T47D (cell line): ENCODE results near the gene TNS3.

Experiments
- DNase-seq, 2 experiments: peaks; one replicate each; pipeline versions ENCODE4 v3.0.0 to v3.0.0-alpha.2; 2011 to 2012; ENCODE audit warnings: low read depth in 1 of 2, low spot score in 1 of 2
- JUND ChIP-seq: IDR thresholded peaks from 2 replicates; pipeline ENCODE4 v1.6.1; 2012; ENCODE audit warnings: low read depth
- in situ Hi-C: cut with HindIII; loops from 2 replicates; pipeline ENCODE4 v1.10.0; 2016; ENCODE audit warnings: low sequenced_read_pairs, low pct_unique_long_range_greater_than_20kb

Gene TNS3

GRCh38 chr7:47584536-47584895 is 2.6 kb upstream of the TNS3 start:
- in situ Hi-C loops, result no loop called here
- no peak for TF ChIP-seq JUND
- DNase-seq, result no peak

GRCh38 chr7:47583739-47584535 is 2.0 kb upstream of the TNS3 start:
- DNase-seq, result no peak
- no peak for TF ChIP-seq JUND
- in situ Hi-C loops, result no loop called here

GRCh38 chr7:47582764-47583738 is 1.1 kb upstream of the TNS3 start:
- no peak for DNase-seq
- TF ChIP-seq JUND, result no peak
- in situ Hi-C loops, result no loop called here

- TF ChIP-seq JUND, result no peak
- in situ Hi-C loops, result no loop called here
- no peak for DNase-seq
Measured at GRCh38 chr7:47581438-47581803, 490 bp downstream of the TNS3 start.

- no peak for TF ChIP-seq JUND
- in situ Hi-C loops, result no loop called here
Measured at GRCh38 chr7:47580811-47581331, 1.0 kb downstream of the TNS3 start.

GRCh38 chr7:47580175-47580706 is 1.7 kb downstream of the TNS3 start:
- no peak for TF ChIP-seq JUND
- in situ Hi-C loops, result no loop called here
- peak in 1 of 2 experiments; percentile 76 for DNase-seq

More at GRCh38 chr7:47580811-47581331, 1.0 kb downstream of the TNS3 start:
- DNase-seq, result no peak

- DNase-seq, result peak in 1 of 2 experiments; percentile 62
- TF ChIP-seq JUND, result no peak
- in situ Hi-C loops, result no loop called here
Measured at GRCh38 chr7:47579458-47579857, 2.5 kb downstream of the TNS3 start.

- DNase-seq, result peak in 1 of 2 experiments; percentile 94
- in situ Hi-C loops, result no loop called here
- peak; percentile 79; the same call in 1 of the 2 replicates for TF ChIP-seq JUND
Measured at GRCh38 chr7:47578579-47579270, 3.2 kb downstream of the TNS3 start.

GRCh38 chr7:47577321-47577919 is 4.5 kb downstream of the TNS3 start:
- no peak for TF ChIP-seq JUND
- in situ Hi-C loops, result no loop called here

GRCh38 chr7:47576866-47577306 is 5.0 kb downstream of the TNS3 start:
- in situ Hi-C loops, result no loop called here
- TF ChIP-seq JUND, result no peak
- DNase-seq, result peak in 1 of 2 experiments; percentile 59

More at GRCh38 chr7:47577321-47577919, 4.5 kb downstream of the TNS3 start:
- no peak for DNase-seq

- peak; percentile 77 to 100 for DNase-seq
- in situ Hi-C loops, result no loop called here
- TF ChIP-seq JUND, result peak; percentile 96
Measured at GRCh38 chr7:47576031-47576865, 5.7 kb downstream of the TNS3 start.
